ENCODE measurements around the gene RCCD1. TPM values are rescaled to one million over a fixed set of nuclear protein-coding genes. Genes with fewer than 3 reads are reported as not detected.
A peak's percentile ranks its signal among the peaks of the same experiment; 100 is the strongest.

Gene RCCD1
- total RNA-seq, 1 donor from 2014 or later = 31.0 TPM

DNA sequence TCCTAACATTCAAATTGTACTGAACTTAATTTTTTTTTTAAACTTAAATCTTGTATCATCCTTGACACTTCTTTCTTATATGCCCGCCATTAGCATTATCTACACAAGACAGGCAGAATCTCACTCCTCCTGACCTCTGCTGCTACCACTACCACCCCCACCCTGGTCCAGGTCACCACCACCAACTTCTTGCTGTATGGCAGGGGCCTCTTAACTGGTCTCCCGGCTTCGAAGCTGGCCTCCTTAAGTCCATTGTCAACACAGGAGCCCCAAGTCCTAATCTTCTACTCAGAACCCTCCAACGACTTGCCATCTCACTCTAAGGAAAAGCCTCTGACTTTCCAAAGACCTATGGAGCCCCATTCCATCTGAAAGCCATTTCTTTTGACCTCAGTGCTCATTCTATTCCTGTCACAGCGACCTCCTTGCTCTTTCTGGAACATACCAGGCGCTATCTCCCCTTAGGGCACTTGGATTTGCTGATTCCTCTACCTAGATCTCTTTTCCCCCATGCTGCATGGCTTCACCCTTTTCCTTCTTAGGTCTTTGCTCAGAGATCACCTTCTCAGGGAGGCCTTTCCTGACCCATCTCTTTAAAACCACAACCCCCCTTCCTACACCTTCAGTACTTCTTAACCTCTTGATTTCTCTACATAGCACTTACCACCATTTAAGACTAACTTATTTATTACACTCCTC, 37.1 kb downstream of the RCCD1 start:
- Mint-ChIP-seq H3K36me3 (ENCODE audit: low read depth) (peaks cover 17% of the 10 kb centered on the region), H3K4me1 (ENCODE audit: low read depth) (peaks cover 39% of the 10 kb centered on the region), H3K4me3 (ENCODE audit: low read depth) (peak overlapping the region; percentile 4), H3K27ac (peak overlapping the region; percentile 46), H3K9me3 (no peaks in the 10 kb centered on the region), H3K27me3 (ENCODE audit: low read depth) (no peaks in the 10 kb centered on the region)
- intact Hi-C loops (cut with micrococcal nuclease) = loop anchor here (5.0 kb wide), 1 partner anchor 34 kb away; no protein-coding TSS in a partner anchor
- DNase-seq (ENCODE audit: low spot score) = no peak

GRCh38 chr15:90994059-90994416, 39.4 kb downstream of the RCCD1 start:
- Mint-ChIP-seq H3K4me1 (ENCODE audit: low read depth) (peaks cover 27% of the 10 kb centered on the region), H3K4me3 (ENCODE audit: low read depth) (peak overlapping the region; percentile 100), H3K27me3 (ENCODE audit: low read depth) (no peaks in the 10 kb centered on the region), H3K27ac (peak overlapping the region; percentile 100), H3K36me3 (ENCODE audit: low read depth) (peaks cover 37% of the 10 kb centered on the region), H3K9me3 (no peaks in the 10 kb centered on the region)
- no peak for DNase-seq (ENCODE audit: low spot score)
- intact Hi-C loops (cut with micrococcal nuclease) = loop anchor here (2.0 to 5.0 kb wide), 3 partner anchors 29 to 59 kb away; partner anchors contain the start of genes UNC45A and VPS33B

DNA sequence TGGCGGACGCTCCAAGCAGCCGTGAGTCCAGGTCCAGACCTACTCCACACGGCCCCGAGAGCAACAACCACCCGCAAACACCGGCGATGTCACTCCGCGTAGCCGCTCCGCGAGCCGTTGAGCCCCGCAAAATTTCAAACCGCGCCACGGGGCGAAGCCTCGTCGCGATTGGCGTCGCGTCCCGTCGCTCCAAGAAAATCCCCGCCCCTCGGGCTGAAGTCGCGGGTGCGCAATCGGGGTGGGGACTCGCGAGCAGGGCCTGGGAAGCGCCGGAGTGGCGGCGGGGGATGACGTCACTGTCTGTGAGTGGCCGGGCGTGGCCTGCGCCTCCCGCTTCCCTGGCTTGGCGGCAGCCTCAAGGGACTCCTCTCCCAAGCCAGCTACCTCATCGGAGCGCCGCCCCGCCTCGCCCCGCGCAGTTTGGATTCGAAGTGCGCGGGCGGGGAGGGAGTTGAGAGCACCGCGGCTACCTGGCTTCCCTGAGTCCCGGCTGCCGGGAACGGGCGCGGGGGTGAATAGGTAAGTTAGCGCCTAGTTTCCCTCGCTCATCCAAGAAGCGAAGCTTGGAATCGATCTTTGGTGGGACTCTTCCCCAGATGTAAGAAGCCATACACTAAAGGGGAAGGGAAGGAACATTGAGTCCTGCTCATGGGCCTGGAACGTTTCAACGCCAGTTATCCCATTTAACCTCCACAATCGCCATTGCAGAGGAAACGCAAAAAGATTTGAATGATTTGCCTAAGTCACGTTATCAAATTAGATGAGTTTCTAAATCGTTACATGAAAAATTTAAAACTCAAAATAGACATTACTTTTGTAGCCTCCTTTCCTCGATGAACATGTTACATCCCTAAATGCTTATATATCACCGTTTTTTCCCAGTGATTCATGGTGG, 40.0 kb downstream of the RCCD1 start, which contains the start of gene PRC1:
TSS of gene PRC1 (minus strand) at position 119 of the 895 bp plus-strand sequence. CDS start at position 1, 118 bp downstream.
- intact Hi-C loops (cut with micrococcal nuclease) = loop anchor here (2.0 to 5.0 kb wide), 3 partner anchors 28 to 60 kb away; partner anchors contain the start of genes UNC45A and VPS33B
- DNase-seq (ENCODE audit: low spot score) = peak; percentile 98
- Mint-ChIP-seq H3K27me3 (ENCODE audit: low read depth) (no peaks in the 10 kb centered on the region), H3K27ac (peak within 1 kb of the TSS; percentile 100), H3K9me3 (no peaks in the 10 kb centered on the region), H3K4me1 (ENCODE audit: low read depth) (peaks cover 25% of the 10 kb centered on the region), H3K4me3 (ENCODE audit: low read depth) (peak within 1 kb of the TSS; percentile 100), H3K36me3 (ENCODE audit: low read depth) (peaks cover 41% of the 10 kb centered on the region)

- H3K4me1 Mint-ChIP-seq (ENCODE audit: low read depth) = peaks cover 7% of the 10 kb centered on the region
- H3K27me3 Mint-ChIP-seq (ENCODE audit: low read depth) = no peaks in the 10 kb centered on the region
- DNase-seq (ENCODE audit: low spot score) = no peak
- H3K9me3 Mint-ChIP-seq = no peaks in the 10 kb centered on the region
- H3K27ac Mint-ChIP-seq = no peak overlapping the region
- H3K4me3 Mint-ChIP-seq (ENCODE audit: low read depth) = no peak overlapping the region
- intact Hi-C loops (cut with micrococcal nuclease) = no loop called here
- H3K36me3 Mint-ChIP-seq (ENCODE audit: low read depth) = peaks cover 54% of the 10 kb centered on the region
Observed at GRCh38 chr15:90998737-90999136, 44.1 kb downstream of the RCCD1 start.

- Mint-ChIP-seq H3K27ac (no peak overlapping the region), H3K36me3 (ENCODE audit: low read depth) (peaks cover 61% of the 10 kb centered on the region), H3K9me3 (no peaks in the 10 kb centered on the region), H3K4me1 (ENCODE audit: low read depth) (peaks cover 4% of the 10 kb centered on the region), H3K4me3 (ENCODE audit: low read depth) (no peak overlapping the region), H3K27me3 (ENCODE audit: low read depth) (no peaks in the 10 kb centered on the region)
- intact Hi-C loops (cut with micrococcal nuclease) = no loop called here
- DNase-seq (ENCODE audit: low spot score) = no peak
Observed at GRCh38 chr15:91001209-91001608, 46.5 kb downstream of the RCCD1 start.

DNA sequence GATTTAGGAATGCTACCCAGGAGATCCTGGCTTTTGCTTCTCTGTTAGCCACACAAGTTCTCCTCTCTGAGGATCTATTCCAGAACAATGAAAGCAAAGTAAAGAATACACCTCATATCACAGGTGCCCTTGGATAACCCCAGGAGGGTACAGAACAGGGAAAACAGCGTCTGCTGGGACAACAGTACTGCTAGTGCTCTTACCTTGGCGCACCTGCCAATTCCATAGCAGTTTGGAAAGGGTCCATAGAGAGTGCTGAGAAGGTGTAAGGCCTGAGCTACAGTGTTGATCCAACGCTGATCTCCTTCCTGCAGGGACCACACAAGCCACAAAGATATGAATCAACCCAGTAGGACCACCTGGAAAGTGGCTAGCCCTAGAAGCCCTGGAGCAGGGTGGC, 52.6 kb downstream of the RCCD1 start:
- no peaks in the 10 kb centered on the region for H3K4me1 Mint-ChIP-seq (ENCODE audit: low read depth)
- intact Hi-C loops (cut with micrococcal nuclease) = no loop called here
- H3K9me3 Mint-ChIP-seq = no peaks in the 10 kb centered on the region
- H3K36me3 Mint-ChIP-seq (ENCODE audit: low read depth) = peaks cover 52% of the 10 kb centered on the region
- no peak overlapping the region for H3K4me3 Mint-ChIP-seq (ENCODE audit: low read depth)
- H3K27ac Mint-ChIP-seq = no peak overlapping the region
- no peaks in the 10 kb centered on the region for H3K27me3 Mint-ChIP-seq (ENCODE audit: low read depth)
- DNase-seq (ENCODE audit: low spot score) = no peak

Other genes starting within 250 kb of the RCCD1 start
- gene BLM, start 237.5 kb upstream of the RCCD1 start, total RNA-seq = 58.9 and 65.3 TPM in 2 replicates
- gene FURIN, start 86.3 kb upstream of the RCCD1 start, total RNA-seq = 564 and 570 TPM in 2 replicates
- gene FES, start 70.4 kb upstream of the RCCD1 start, total RNA-seq = 51.9 and 55.8 TPM in 2 replicates
- gene MAN2A2, start 51.6 kb upstream of the RCCD1 start, total RNA-seq = 200 and 201 TPM in 2 replicates
- gene HDDC3, start 22.3 kb upstream of the RCCD1 start, total RNA-seq = 38.6 and 43.0 TPM in 2 replicates
- gene UNC45A, start 19.6 kb upstream of the RCCD1 start, total RNA-seq = 74.1 and 75.7 TPM in 2 replicates
- gene PRC1, start 39.7 kb downstream of the RCCD1 start, total RNA-seq = 91.8 and 95.2 TPM in 2 replicates
- 19.2 and 22.4 TPM in 2 replicates for gene VPS33B, start 67.7 kb downstream of the RCCD1 start, total RNA-seq
- 0.02 TPM in 2 replicates for gene SV2B, start 145.4 kb downstream of the RCCD1 start, total RNA-seq

Data from activated T-helper 2 cell treated with anti-CD3 and anti-CD28 coated beads, Interferon-gamma antibody, Interleukin-2, Interleukin-4, amounts not matched to agents 10 μg/mL and 5 μg/mL and 100 μg/mL, durations not matched to agents 14 hours and 24 hours and 36 hours (primary cell).